ENCODE results near the gene RARB. TPM values are rescaled to one million over a fixed set of nuclear protein-coding genes. Genes with fewer than 3 reads are reported as not detected.

The RARB gene
- 10 to 100 TPM in 4 of 5 donors, 1 to 10 TPM in 1; 7.5 to 28.0 (median 12.5) TPM for total RNA-seq
- 1 to 10 TPM; 1.7 to 2.9 (median 2.1) TPM for polyA plus RNA-seq
- long read RNA-seq, donor 1, partial matches to known transcripts = 0 of 2 reads
- long read RNA-seq, donor 1, other reads (novel, unspliced or antisense) = 0 of 2 reads
- long read RNA-seq, donor 2, partial matches to known transcripts = 0 of 3 reads
- long read RNA-seq, donor 2, other reads (novel, unspliced or antisense) = 0 of 3 reads
- long read RNA-seq, donor 3 = 0 reads
- long read RNA-seq, donor 4, partial matches to known transcripts = 0 of 1 reads
- long read RNA-seq, donor 4, other reads (novel, unspliced or antisense) = 0 of 1 reads
- long read RNA-seq, donor 5, transcript RARB-201 (8 exons, 3,084 nt) = major isoform, 6 of 13 reads
- long read RNA-seq, donor 5, partial matches to known transcripts = 6 of 13 reads
- long read RNA-seq, donor 5, other reads (novel, unspliced or antisense) = 0 of 13 reads
- long read RNA-seq, donor 6 = 0 reads
- long read RNA-seq, donor 7, partial matches to known transcripts = 56 of 57 reads
- long read RNA-seq, donor 7, other reads (novel, unspliced or antisense) = 0 of 57 reads
- long read RNA-seq, donor 8 = 0 reads
- long read RNA-seq, donor 9, partial matches to known transcripts = 0 of 3 reads
- long read RNA-seq, donor 9, other reads (novel, unspliced or antisense) = 0 of 3 reads
- long read RNA-seq, donor 10, partial matches to known transcripts = 0 of 2 reads
- long read RNA-seq, donor 10, other reads (novel, unspliced or antisense) = 0 of 2 reads

GRCh38 chr3:25427942-25428788, at the start of gene RARB:
RARB (plus strand) TSS chr3:25428263; CDS start chr3:25428732, 469 bp downstream.
- intact Hi-C loops (cut with DNase I; ENCODE audit: low total_unique reads) = no loop called here
- Histone ChIP-seq H3K27ac (peak within 1 kb of the TSS; percentile 87 to 92 (median 88)), H3K4me3 (peak within 1 kb of the TSS; percentile 49 to 58 (median 56)), H3K9me3 (no peaks in the 10 kb centered on the region), H3K27me3 (no peaks in the 10 kb centered on the region), H3K4me1 (peaks cover 6 to 62% (median 44%) of the 10 kb centered on the region in 4 donors), H3K36me3 (no peaks in the 10 kb centered on the region)
- DNase-seq = peak; percentile 61 to 96
- 0 to 2% (median 1%) methylated on average over 27 of the region's 27 CpGs for WGBS, 5 donors
- TF ChIP-seq POLR2AphosphoS5 (IDR thresholded peaks at IDR 0.05) (peak; percentile 88 to 96 (median 95)), POLR2A (IDR thresholded peaks at IDR 0.05) (peak in 1 of 4 donors; percentile 44), EP300 (IDR thresholded peaks at IDR 0.05) (no peak), CTCF (IDR thresholded peaks at IDR 0.05) (no peak)

GRCh38 chr3:25378786-25379311, 49.2 kb upstream of the RARB start:
- intact Hi-C loops (cut with DNase I; ENCODE audit: low total_unique reads) = no loop called here
- no peaks in the 10 kb centered on the region for H3K36me3 ChIP-seq
- WGBS, 5 donors = 69 to 86% (median 78%) methylated on average over 2 of the region's 2 CpGs
- H3K4me3 ChIP-seq = no peak overlapping the region
- no peak for DNase-seq
- H3K4me1 ChIP-seq = no peaks in the 10 kb centered on the region
- H3K27me3 ChIP-seq = no peaks in the 10 kb centered on the region
- no peak for TF ChIP-seq POLR2AphosphoS5 (IDR thresholded peaks at IDR 0.05)
- no peak for TF ChIP-seq POLR2A (IDR thresholded peaks at IDR 0.05)
- TF ChIP-seq EP300 (IDR thresholded peaks at IDR 0.05) = no peak
- no peak for TF ChIP-seq CTCF (IDR thresholded peaks at IDR 0.05)
- H3K9me3 ChIP-seq = no peaks in the 10 kb centered on the region
- H3K27ac ChIP-seq = no peak overlapping the region

GRCh38 chr3:25380222-25380739, 47.8 kb upstream of the RARB start:
- intact Hi-C loops (cut with DNase I; ENCODE audit: low total_unique reads) = no loop called here
- no peaks in the 10 kb centered on the region for H3K36me3 ChIP-seq
- no peaks in the 10 kb centered on the region for H3K9me3 ChIP-seq
- no peak for DNase-seq
- 53 to 63% (median 60%) methylated on average over 9 of the region's 9 CpGs for WGBS, 5 donors
- no peaks in the 10 kb centered on the region for H3K27me3 ChIP-seq
- TF ChIP-seq POLR2A (IDR thresholded peaks at IDR 0.05) (no peak), CTCF (IDR thresholded peaks at IDR 0.05) (no peak), POLR2AphosphoS5 (IDR thresholded peaks at IDR 0.05) (no peak), EP300 (IDR thresholded peaks at IDR 0.05) (no peak)
- H3K27ac ChIP-seq = peak overlapping the region in 1 of 5 donors; percentile 14
- H3K4me1 ChIP-seq = no peaks in the 10 kb centered on the region
- no peak overlapping the region for H3K4me3 ChIP-seq

All from stomach (tissue), 19 donors.